Hepatocyte (in vitro differentiated cells): Measurements from ENCODE around the gene LAMB2. TPM values are rescaled to one million over a fixed set of nuclear protein-coding genes. Genes with fewer than 3 reads are reported as not detected.

ENCODE experiments used
- DNase-seq: peaks from one replicate; pipeline ENCODE4 v3.0.0-alpha.2; 2016; ENCODE audit warnings: low spot score
- H2AFZ ChIP-seq: fragments of 200-600 bp; sonication (generic); 2 replicates; pipeline ENCODE4 v1.6.0; 2016; ENCODE audit warnings: antibody characterized with exemption, mild to moderate bottlenecking
- H3K27ac ChIP-seq: fragments of 200-600 bp; sonication (generic); 2 replicates; pipeline ENCODE4 v1.5.1; 2016; ENCODE audit warnings: mild to moderate bottlenecking
- H3K27me3 ChIP-seq: fragments of 200-600 bp; sonication (generic); 2 replicates; pipeline ENCODE4 v1.6.1; 2016
- H3K36me3 ChIP-seq: fragments of 200-600 bp; sonication (generic); replicated peaks from 2 replicates; pipeline ENCODE4 v1.5.1; 2016; ENCODE audit warnings: low read depth; ENCODE audit not compliant: insufficient read depth
- H3K4me1 ChIP-seq: fragments of 200-600 bp; sonication (generic); 2 replicates; pipeline ENCODE4 v1.5.1; 2016; ENCODE audit warnings: mild to moderate bottlenecking, moderate library complexity; ENCODE audit not compliant: insufficient read depth
- H3K4me2 ChIP-seq: fragments of 200-600 bp; sonication (generic); 2 replicates; pipeline ENCODE4 v1.6.0; 2016
- H3K4me3 ChIP-seq: fragments of 200-600 bp; sonication (generic); 2 replicates; pipeline ENCODE4 v1.5.1; 2016; ENCODE audit warnings: mild to moderate bottlenecking
- H3K79me2 ChIP-seq: fragments of 200-600 bp; sonication (generic); 2 replicates; pipeline ENCODE4 v1.6.0; 2017; ENCODE audit warnings: mild to moderate bottlenecking
- H3K9me2 ChIP-seq: fragments of 200-600 bp; sonication (generic); replicated peaks from 2 replicates; pipeline ENCODE4 v1.6.0; 2017; ENCODE audit warnings: mild to moderate bottlenecking; ENCODE audit not compliant: insufficient read depth
- H3K9me3 ChIP-seq: fragments of 200-600 bp; sonication (generic); 2 replicates; pipeline ENCODE4 v1.5.1; 2016; ENCODE audit warnings: low read depth, mild to moderate bottlenecking
- H4K20me1 ChIP-seq: fragments of 200-600 bp; sonication (generic); 2 replicates; pipeline ENCODE4 v1.6.0; 2016; ENCODE audit warnings: mild to moderate bottlenecking; ENCODE audit not compliant: insufficient read depth, poor library complexity, severe bottlenecking
- EZH2 ChIP-seq: fragments of 200-600 bp; sonication (generic); IDR thresholded peaks from 2 replicates; pipeline ENCODE4 v1.6.1; 2016; ENCODE audit warnings: antibody characterized with exemption, mild to moderate bottlenecking, borderline replicate concordance
- EZH2phosphoT487 ChIP-seq: fragments of 200-600 bp; sonication (generic); IDR thresholded peaks from one replicate; pipeline ENCODE4 v1.6.1; 2018; ENCODE audit warnings: antibody characterized with exemption, mild to moderate bottlenecking, low read depth, moderate library complexity; ENCODE audit not compliant: unreplicated experiment, severe bottlenecking
- WGBS: methylation state at CpG from one replicate; pipeline ENCODE4 v1.1.6; 2016; ENCODE audit warnings: low lambda C conversion rate; ENCODE audit errors: missing lambda C conversion rate; 5-methylcytosine and 5-hydroxymethylcytosine counted together
- polyA plus RNA-seq: library from polyadenylated mRNA; unstranded; fragments of >200 nt; fragmentation: Nextera tagmentation; extraction: Ambion mirVana; gene quantifications from 2 replicates; pipeline ENCODE4 v1.2.1, GENCODE V29; 2016
- total RNA-seq: library from RNA; depleted of rRNA; stranded (reverse); fragments of >200 nt; gene quantifications from 2 replicates; pipeline ENCODE4 v1.2.3, GENCODE V29; 2014
- TF ChIP-seq, protein P1 (sequence below): fragments of 200-600 bp; sonication (generic); IDR thresholded peaks from 2 replicates; pipeline ENCODE4 v1.5.1; 2016; ENCODE audit warnings: antibody characterized with exemption, mild to moderate bottlenecking; ENCODE audit not compliant: poor library complexity

Gene LAMB2
- total and polyA plus RNA-seq, 2 experiments from 2014 or later: 396 to 437 TPM

DNA sequence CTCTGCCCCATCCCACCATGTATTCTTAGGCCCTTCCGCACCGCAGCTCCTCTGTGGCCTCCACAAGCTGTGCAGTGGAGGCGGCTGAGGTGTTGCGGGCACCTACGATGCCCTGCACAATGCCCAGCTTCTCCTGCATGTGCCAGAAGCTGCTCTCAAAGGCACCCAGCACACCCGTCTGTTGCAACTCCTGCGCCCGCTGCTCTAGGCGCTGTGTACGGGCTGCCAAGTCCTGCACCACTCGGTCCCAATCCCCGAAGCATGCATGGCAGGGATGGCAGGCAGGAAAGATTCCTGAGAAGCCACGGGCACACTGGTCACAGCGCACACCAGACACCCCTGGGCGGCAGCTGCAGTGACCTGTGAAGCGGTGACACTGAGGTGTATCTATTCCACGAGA lies 9.2 kb downstream of the LAMB2 start:
- H3K27ac ChIP-seq: no peak overlapping the region
- H3K9me3 ChIP-seq: no peaks in the 10 kb centered on the region
- 98% methylated on average over 17 of the region's 17 CpGs for WGBS
- H3K36me3 ChIP-seq: no peaks in the 10 kb centered on the region
- H3K79me2 ChIP-seq: peaks cover 15% of the 10 kb centered on the region
- no peaks in the 10 kb centered on the region for H3K9me2 ChIP-seq
- no peak for DNase-seq
- H3K4me2 ChIP-seq: no peak overlapping the region
- no peak for TF ChIP-seq EZH2phosphoT487
- TF ChIP-seq EZH2: no peak
- TF ChIP-seq, protein P1, sequence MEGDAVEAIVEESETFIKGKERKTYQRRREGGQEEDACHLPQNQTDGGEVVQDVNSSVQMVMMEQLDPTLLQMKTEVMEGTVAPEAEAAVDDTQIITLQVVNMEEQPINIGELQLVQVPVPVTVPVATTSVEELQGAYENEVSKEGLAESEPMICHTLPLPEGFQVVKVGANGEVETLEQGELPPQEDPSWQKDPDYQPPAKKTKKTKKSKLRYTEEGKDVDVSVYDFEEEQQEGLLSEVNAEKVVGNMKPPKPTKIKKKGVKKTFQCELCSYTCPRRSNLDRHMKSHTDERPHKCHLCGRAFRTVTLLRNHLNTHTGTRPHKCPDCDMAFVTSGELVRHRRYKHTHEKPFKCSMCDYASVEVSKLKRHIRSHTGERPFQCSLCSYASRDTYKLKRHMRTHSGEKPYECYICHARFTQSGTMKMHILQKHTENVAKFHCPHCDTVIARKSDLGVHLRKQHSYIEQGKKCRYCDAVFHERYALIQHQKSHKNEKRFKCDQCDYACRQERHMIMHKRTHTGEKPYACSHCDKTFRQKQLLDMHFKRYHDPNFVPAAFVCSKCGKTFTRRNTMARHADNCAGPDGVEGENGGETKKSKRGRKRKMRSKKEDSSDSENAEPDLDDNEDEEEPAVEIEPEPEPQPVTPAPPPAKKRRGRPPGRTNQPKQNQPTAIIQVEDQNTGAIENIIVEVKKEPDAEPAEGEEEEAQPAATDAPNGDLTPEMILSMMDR: no peak
- H3K4me1 ChIP-seq: peaks cover 9% of the 10 kb centered on the region
- H2AFZ ChIP-seq: no peak overlapping the region
- H3K4me3 ChIP-seq: no peak overlapping the region
- no peaks in the 10 kb centered on the region for H4K20me1 ChIP-seq
- H3K27me3 ChIP-seq: no peaks in the 10 kb centered on the region

DNA sequence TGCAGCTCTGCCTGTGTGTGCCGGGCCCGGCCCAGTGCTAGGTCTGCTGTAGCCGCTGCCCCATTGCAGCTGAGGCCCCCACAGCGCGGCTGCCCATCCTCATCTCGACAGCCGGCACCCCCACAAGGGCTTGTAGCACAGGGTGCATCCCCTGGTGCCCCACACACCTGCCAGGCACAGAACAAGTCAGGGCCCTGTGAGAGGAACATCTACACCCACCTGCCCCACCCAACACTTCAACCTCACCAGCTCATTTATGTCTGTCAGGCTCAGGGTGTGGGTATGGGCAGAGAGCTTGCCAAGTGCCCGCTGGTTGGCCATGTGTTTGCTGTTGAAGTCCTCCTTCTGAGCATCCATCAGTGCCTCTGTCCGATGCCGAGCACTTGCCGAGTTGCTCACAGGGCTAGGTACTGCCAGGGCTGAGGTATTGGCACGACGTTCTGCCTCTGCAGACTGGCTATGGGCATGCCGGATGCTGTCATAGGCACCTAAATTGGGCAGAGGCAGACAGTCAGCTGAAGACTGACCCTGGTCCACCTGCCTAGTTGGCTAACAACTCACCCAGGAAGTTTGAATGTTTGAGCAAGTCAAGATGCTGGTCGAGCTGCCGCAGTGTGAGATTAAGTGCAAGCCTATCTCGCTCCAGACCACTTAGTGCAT lies 9.8 kb downstream of the LAMB2 start:
- no peak overlapping the region for H3K4me2 ChIP-seq
- TF ChIP-seq, protein P1: no peak
- TF ChIP-seq EZH2: no peak
- no peak for TF ChIP-seq EZH2phosphoT487
- 94% methylated on average over 17 of the region's 17 CpGs for WGBS

DNA sequence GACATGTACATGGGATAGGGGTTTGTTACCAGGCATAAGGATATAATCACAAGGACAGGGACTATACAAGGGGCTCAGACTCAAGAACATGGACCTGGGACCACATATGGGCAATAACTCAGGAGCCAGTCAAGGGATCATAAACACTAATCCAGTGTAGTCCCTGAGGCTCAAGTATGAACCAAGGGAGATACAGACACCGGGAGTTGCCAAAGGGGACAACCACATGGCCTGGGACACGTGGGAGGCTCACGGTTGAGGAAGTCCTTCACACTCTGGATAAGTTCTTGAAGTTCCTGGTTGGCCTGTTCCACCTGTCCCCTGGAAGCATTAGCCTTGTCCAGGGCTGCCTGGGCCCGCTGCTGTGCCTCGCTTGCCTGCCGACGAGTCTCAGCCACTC lies 10.4 kb downstream of the LAMB2 start:
- Histone ChIP-seq H3K27ac (no peak overlapping the region), H3K36me3 (no peaks in the 10 kb centered on the region), H3K4me2 (no peak overlapping the region), H2AFZ (no peak overlapping the region), H3K9me3 (no peaks in the 10 kb centered on the region), H3K27me3 (no peaks in the 10 kb centered on the region), H3K4me1 (peaks cover 9% of the 10 kb centered on the region), H4K20me1 (no peaks in the 10 kb centered on the region), H3K4me3 (no peak overlapping the region), H3K9me2 (no peaks in the 10 kb centered on the region), H3K79me2 (peaks cover 20% of the 10 kb centered on the region)
- DNase-seq: no peak
- 92% methylated on average over 7 of the region's 7 CpGs for WGBS
- TF ChIP-seq, protein P1: no peak

More for the DNA sequence above, 9.8 kb downstream of the LAMB2 start:
- no peaks in the 10 kb centered on the region for H3K9me3 ChIP-seq
- H3K9me2 ChIP-seq: no peaks in the 10 kb centered on the region
- no peak overlapping the region for H3K27ac ChIP-seq
- H2AFZ ChIP-seq: no peak overlapping the region
- no peak overlapping the region for H3K4me3 ChIP-seq
- no peaks in the 10 kb centered on the region for H3K27me3 ChIP-seq
- no peak for DNase-seq
- H3K36me3 ChIP-seq: no peaks in the 10 kb centered on the region
- peaks cover 9% of the 10 kb centered on the region for H3K4me1 ChIP-seq
- peaks cover 20% of the 10 kb centered on the region for H3K79me2 ChIP-seq
- no peaks in the 10 kb centered on the region for H4K20me1 ChIP-seq

DNA sequence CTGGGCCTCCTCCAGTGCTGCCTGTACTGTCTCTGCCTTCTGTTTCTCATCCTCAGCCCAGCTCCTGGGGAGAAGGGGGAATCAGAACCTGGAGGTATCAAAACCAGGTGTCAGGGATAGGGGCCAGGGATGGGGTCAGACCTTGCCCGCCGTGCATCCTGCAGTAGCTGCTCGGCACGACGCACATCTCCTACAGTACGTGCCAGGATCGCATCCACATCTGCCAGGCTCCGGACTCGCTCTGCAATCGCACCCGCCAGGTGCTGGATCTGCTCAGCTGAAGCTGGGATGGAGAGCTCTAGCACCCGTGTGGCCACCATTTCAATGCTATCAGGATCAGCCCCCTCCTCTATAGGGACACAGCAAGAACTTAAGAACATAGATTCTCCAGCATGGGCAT lies 10.8 kb downstream of the LAMB2 start:
- Histone ChIP-seq H3K4me3 (no peak overlapping the region), H3K79me2 (peaks cover 20% of the 10 kb centered on the region), H2AFZ (no peak overlapping the region), H3K9me2 (no peaks in the 10 kb centered on the region), H3K27me3 (no peaks in the 10 kb centered on the region), H3K27ac (no peak overlapping the region), H3K36me3 (no peaks in the 10 kb centered on the region), H4K20me1 (no peaks in the 10 kb centered on the region), H3K9me3 (no peaks in the 10 kb centered on the region), H3K4me1 (peaks cover 9% of the 10 kb centered on the region), H3K4me2 (no peak overlapping the region)
- 98% methylated on average over 12 of the region's 12 CpGs for WGBS
- no peak for DNase-seq
- TF ChIP-seq, protein P1: no peak
- TF ChIP-seq EZH2phosphoT487 (no peak), EZH2 (no peak)
